ENCODE results near the gene SERPINB10.

GRCh38 chr18:63879709-63880108 is 28.0 kb upstream of the SERPINB10 start:
- no peak for TF ChIP-seq CTCF (IDR thresholded peaks at IDR 0.05)
- no peak for TF ChIP-seq POLR2A (IDR thresholded peaks at IDR 0.05)
